Breast epithelium (tissue), 3 donors: ENCODE measurements around the gene LYPLAL1.

Source experiments
- POLR2A ChIP-seq: fragments of 450-650 bp; IDR thresholded peaks from one replicate; pipeline ENCODE4 v1.6.1; 2016; ENCODE audit warnings: antibody characterized with exemption, mild to moderate bottlenecking, moderate library complexity
- TF ChIP-seq, protein P1 (sequence below), 3 donors: fragments of 450-650 bp; IDR thresholded peaks; one replicate each; pipeline ENCODE4 v1.5.1; 2016 to 2017; ENCODE audit warnings: antibody characterized with exemption in 3 of 3, mild to moderate bottlenecking in 3 of 3, moderate library complexity in 3 of 3

DNA sequence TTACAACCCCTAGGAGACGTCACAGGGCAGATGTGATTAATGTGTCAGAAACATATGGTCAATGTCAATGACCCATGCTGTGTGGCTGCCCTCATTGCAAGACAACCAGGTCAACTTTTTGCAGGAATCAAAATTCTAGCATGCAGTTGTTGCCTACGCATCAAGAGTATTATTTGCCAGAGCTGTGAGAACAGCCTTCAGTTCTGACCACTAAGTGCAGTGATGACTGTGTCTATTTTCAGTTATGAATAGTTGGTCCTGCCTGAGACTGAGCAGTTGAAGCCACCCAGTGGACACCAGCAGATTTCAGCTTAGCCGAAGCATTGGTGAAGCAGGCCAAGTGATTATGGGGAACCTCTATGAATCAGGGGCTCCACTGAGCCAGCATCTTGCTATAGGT, 47.3 kb downstream of the LYPLAL1 start:
- TF ChIP-seq, protein P1, sequence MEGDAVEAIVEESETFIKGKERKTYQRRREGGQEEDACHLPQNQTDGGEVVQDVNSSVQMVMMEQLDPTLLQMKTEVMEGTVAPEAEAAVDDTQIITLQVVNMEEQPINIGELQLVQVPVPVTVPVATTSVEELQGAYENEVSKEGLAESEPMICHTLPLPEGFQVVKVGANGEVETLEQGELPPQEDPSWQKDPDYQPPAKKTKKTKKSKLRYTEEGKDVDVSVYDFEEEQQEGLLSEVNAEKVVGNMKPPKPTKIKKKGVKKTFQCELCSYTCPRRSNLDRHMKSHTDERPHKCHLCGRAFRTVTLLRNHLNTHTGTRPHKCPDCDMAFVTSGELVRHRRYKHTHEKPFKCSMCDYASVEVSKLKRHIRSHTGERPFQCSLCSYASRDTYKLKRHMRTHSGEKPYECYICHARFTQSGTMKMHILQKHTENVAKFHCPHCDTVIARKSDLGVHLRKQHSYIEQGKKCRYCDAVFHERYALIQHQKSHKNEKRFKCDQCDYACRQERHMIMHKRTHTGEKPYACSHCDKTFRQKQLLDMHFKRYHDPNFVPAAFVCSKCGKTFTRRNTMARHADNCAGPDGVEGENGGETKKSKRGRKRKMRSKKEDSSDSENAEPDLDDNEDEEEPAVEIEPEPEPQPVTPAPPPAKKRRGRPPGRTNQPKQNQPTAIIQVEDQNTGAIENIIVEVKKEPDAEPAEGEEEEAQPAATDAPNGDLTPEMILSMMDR (IDR thresholded peaks at IDR 0.05): no peak
- no peak for TF ChIP-seq POLR2A
